Nucleus accumbens (tissue), 56 donors: ENCODE measurements around the gene RPTOR.

ENCODE experiments used
- DNase-seq, 56 donors: peaks; one replicate each; lab custom pipeline; 2025; lab: John Stamatoyannopoulos, UW

Gene RPTOR

DNA sequence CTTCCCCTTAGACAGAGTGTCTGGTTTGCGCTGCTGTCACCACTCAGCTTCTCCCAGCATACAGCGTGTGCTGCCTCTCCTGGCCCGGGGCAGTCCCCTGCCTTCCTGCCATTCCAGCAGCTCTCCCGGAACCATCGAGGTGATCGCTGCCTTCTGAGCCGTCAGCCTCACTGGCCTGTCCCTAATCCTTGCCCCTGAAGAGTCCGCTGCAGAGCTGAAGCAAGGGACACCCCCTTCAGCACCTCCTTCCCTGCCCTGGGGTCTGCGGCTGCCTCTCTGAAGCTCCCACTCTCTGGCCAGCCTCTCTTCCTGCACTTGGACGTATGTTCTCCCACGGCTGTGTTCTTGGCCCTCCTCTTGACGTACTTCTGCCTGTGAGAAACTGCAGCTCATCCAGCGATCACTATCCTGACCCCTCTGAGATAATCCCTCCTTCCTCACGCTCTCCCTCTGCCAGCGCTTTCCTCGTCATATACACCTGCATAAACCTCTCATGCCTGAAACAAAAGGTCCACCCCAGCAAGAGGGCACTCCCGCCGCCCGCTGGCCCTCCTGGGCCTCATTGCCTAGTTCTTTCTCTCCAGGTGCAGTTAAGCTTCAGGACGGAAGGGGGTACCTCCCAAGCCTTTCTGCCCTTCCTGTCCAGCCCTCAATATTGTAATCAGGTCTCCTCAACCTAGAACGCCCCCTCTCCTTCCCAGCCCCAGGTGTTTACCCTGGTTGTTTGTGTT lies 226.4 kb downstream of the RPTOR start:
- DNase-seq: no peak

DNA sequence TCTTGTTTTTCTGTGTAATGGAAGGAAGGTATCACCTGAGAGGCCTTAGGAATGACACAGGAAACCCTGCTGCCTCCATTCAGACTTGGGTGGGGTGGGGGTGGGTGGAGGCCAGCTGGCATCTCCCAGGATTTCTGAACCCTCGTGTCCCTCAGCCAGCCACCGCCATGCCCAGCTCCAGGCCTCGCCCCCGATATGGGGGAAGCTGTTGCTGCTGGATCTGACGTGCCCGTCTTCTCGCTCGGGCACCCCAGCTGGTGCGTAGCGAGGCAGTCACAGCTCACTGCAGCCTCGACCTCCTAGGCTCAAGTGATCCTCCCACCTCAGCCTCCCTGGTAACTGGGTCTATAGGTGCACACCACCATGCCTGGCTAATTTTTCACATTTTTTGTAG lies 227.0 kb downstream of the RPTOR start:
- no peak for DNase-seq

DNA sequence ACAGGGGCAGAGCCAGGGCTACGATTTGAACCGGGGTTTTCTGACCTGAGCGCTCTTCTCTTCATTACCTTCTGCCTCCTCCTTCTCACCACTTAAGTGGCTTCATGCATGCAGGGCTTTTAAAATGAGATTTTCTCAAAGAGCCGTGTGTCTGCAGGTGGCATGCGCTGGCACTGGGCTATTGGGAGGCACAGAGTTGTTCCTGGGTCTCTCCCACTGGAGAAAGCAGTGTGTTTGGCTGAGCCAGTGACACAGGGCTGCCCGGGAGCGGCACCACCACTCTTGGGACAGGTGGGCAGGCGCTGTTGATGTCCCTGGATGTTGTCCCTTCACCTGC lies 228.2 kb downstream of the RPTOR start:
- DNase-seq: no peak

DNA sequence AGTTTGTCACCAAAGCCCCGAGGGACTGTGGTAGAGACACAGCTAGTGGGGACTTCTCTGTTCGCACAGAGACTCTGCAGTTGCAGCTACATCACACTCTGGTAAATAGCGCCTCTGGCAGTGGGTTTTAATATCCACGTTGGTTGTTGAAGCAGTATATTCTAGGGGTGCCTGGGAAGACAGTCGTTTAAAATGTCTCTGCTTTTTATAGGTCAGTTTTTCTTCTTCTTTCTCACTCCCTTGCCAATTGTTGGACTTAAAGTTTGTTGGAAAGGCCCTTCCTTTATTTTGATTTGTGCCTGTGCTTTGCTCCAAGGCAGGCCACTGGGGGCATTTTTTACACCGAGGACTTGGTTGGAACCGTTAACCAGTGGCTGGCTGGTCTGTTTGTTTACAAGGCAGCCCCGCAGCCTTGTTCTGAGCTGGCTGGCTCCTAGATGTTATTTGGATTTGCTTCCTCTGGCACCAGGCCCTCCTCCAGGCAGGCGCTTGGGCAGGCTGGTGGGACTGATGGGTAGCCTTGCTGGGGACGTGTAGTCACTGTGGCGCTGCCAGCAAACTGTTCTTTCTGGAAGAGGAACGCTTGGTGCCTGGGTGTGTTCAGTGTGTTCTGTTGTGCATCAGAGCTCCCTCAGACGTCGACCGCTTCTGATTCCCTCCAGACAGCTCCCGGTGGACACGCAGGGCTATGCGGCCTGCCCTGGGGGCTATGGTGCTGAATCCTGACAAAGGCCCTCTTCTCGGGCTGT lies 228.8 kb downstream of the RPTOR start:
- DNase-seq: peak in 50 of 56 donors; percentile 14 to 85 (median 59)

DNA sequence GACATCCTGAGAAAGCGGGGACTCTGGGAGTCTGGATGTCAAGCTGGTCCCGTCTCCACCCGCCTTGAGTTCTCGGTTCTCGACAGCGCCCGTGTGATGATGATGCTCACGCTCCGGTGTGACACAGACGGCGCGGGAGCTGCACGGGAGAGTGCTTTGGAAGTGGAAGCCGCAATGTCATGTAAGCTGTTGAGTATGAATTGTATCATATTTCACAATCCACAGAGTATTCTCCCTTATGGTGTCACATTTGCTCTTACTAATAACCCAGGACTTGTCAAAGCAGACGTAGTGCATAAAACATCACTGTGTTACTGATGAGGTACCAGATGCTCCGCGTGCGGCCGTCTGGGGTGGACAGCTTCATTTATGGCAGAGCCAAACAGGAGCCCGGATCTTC lies 229.5 kb downstream of the RPTOR start:
- DNase-seq: no peak

DNA sequence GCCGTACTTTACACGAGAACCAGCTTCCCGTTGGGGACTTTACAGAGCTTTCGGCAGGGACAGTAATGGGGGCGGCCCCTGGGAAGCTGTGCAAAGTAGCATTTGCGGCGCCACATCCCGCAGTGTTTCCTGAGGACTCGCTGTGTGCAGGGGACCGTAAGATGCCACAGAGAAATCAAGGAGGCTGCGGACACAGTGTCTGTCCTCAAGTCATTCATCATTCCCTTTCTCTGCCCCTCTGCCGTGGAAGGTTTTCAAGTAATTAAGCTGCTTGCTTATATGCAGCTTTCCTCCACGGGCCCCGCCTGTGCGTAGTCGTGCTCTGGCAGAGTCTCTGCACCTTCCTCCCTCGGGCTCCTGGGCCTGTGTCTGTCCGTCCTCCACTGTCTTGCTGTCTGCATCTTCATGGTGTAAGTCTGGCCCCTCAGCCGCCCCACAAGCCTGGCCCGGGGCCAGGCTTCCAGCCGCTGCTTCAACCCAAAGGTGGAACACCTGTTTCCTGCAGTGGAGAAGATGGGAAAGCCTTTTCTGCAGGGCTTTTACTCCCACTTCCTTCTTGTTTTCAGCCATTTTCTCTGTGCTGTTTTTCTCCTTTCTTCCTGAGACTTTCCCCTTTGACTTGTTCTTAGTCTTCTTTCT lies 230.1 kb downstream of the RPTOR start:
- DNase-seq: no peak

DNA sequence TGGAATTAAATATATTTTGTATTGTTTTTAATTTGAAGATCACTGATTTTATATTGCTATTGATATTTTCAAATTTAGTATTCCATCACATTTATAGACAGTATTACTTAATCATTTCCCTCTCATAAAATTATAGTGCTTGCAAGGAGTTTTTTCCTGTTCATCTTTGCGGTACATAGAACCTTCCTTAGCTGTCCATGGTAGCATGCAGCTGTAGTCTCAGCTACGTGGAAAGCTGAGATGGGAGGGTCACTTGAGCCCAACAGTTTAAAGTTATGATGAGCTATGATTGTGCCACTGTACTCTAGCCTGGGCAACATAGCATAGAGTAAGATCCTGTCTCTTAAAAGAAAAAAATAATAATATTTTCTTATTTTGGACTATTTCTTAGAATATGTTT lies 231.2 kb downstream of the RPTOR start:
- DNase-seq: no peak

DNA sequence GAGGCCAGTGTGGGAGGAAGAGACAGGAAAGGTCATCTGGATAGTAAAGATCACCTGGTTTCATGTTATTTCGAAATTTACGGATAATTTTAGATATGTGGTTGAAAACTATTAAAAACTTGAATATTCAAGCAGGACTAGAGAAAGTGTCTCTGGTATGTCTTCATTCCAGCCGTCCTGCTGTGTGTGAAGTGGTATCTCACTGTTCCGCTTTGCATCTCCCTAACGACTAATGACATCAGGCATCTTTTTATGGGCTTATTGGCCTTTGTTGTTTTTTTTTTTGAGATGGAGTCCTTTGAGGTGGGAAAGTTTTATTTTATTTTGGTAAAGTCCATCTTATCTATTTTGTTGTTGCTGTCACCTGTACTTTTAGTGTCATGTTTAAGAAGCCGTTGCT lies 232.6 kb downstream of the RPTOR start:
- no peak for DNase-seq

DNA sequence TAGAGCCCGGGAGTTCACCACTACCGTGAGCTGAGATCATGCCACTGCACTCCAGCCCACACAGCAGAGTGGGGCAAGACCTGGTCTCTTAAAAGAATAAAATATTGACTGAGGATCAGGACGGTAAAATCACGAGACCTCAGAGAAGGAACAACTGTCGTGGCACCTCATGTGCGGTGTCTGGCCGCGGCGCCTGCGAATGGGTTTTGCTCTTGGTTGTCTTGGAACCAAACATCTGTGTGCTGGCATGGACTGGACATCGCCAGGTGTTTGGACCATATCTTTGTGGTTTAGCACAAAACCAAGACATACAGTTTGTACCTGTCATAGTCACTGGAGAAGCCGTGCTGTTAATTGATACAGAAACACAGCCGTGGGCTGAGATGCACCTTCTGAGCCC lies 234.1 kb downstream of the RPTOR start:
- DNase-seq: no peak

DNA sequence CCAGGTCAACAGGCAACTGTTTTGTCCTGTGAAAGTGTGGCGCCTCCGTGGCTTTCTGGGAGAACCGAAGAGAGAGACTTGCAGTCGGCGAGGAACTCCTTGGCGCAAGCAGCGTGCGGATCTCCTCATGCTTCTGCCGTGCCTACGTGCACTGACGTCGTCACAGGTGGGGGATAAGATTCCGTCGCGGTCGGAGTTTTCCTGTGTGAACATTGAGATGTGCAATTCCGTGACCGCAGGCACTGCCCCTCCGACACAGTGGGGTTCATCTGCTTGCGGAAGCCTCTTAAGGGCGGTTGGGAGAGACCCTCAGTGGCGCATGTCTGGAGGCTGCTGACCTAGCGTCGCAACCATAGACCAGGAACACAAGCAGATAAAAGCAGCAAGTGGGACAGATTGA lies 234.7 kb downstream of the RPTOR start:
- no peak for DNase-seq

DNA sequence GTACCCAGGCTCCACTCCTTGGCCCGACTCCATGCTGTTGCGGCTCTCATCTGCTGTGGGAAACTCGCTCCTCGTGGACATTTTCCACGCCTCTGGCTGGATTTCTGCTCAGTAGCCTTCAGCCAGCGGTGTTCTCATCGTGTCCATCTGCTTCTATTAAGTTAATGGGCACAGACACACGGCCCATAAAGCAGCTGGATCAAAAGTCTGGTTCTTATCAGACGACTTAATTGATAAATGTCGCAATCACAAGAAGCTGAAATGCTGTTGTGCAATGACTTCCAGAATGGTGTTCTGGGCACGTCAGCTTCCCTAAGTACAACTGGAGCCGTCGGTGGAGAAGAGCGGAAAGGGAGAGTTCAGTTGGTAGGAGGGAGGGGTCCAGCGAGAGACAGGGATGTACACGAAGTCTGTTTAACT lies 235.3 kb downstream of the RPTOR start:
- DNase-seq: no peak

DNA sequence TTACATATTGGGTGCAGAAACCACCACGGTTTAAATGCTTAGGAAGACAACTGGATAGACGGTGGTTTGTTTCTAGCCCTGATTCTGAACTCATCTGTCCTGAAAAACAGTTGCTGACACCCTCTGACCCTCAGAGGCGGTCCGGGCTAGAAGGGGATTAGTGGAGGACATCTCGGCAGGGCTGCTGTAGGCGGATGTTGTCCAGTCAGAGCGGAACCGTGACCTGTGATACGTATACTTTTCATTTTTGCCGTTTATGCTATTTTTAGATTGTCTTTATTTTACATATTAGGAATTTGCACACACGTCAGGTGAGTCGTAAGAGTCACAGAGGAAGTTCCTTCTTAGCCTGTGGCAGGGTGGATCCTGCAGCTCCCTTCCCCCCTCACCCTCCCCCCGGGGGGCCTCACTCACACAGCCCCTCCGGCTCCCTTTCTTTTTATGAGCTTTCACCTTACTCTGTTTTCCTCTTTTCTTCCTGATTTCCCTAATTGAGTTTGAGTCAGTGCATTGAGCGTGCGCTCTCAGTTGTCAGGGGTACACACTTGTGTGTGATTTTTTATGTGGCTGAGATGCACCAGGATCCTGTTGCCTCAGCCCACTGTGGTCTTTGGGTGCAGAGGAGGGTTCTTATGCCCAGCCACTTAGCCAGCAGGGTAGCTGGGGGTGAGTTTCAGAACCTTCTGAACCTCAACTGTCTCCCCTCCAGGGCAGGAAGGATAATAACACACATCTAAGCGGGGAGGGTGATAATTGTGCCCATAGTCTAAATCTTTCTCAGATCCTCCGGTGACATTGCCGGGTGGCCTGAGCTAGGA lies 236.0 kb downstream of the RPTOR start:
- DNase-seq: no peak

DNA sequence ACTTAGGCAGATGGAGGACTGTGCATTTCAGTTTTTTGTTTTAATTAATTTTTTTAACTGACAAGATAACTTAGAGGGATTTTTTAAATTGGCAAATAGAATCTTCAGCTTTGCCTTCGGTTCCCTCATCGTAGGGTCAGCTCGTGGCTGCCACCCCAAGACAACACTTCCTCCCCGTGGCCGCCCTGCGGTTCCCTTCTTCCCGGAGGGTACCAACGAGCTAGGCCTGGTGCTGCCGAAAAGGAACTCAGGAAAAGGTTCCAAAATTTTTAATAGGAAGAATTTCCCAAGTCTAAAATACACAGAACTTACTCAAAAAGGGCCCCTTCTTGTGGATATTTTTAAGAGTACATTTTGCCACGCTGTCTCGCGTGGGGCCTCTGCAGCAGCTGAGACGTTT lies 236.6 kb downstream of the RPTOR start:
- DNase-seq: peak in 1 of 56 donors; percentile 12

DNA sequence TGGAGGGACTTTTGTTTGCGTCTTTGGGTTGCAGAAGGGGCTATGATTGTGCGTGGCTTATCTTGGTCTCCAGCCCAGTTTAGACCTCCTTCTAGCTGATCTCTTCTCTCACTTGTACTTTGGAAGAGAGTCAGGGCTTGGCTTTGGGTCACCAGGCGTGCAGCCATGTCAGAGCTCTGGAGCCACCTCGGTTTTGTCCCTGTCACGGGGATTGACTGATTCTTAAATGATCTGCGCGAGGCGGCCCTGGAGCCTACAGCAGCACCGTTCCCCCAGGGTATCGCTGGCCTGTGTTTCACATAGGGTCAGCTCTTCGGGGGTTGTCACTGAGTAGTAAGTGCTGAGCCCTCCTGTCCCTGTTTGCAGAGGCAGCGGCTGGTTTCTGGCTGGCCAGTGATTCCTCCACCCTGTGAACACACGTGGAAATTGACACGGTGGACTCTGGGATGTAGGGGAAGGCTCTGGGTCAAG lies 237.2 kb downstream of the RPTOR start:
- DNase-seq: no peak

DNA sequence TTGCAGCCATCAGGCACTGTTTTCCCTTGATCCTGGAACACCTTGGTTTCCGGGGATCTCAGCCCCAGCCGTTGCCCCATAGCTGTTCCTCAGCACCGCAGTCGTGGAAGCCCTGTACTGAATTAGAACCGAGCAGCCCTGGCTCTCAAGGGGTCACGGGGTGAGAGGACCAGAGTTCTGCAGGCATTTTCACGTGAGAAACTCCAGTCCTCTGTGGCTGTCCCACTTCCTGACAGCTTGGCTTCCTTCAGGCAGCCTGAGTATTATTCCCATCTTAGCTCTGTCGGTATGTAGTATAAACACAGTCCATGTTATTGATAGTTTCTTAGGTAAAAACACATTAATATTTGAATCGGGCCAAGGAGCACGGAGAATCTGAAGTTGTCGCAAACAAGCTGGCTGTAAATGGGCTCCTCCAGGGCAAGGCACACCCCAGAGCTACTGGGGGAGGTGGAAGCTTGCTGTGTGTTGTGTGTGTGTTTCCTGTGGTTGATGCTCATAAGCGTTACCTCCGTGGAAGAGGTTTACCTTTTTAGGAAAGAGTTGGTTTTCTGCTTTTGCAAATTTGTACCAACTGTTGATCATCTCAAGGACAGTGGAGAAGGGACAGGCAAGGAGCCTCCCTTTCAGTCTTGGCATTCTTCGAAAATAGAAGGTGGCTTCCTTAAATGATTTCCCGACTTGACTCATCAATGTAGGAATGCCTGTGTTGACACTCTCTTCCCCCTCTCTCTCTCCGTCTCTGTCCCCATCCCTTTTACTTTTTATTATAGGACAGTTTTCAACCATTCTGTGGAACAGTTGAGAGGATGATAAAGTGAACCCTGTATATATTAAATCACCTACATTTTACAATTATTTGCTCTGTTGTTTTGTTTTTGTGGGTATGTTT lies 238.1 kb downstream of the RPTOR start:
- no peak for DNase-seq

DNA sequence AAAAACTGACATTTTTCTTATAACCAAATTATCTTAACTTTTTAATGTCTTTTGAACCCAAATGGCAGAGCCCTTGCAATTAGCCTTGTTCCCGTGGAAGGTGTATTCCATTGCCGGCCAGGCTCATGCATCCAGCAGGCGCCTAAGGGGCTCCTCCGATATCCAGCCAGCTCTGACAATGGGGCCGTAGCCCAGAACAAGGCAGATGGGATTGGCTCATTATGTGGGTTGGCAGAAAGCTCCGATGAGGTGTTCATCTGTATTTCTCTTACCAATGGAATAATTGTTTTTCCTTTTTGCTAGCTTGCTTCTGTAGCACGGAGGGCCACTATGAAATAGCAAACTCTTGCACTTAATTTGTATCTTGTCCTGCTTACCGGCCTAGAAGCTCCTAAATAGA lies 238.8 kb downstream of the RPTOR start:
- no peak for DNase-seq

DNA sequence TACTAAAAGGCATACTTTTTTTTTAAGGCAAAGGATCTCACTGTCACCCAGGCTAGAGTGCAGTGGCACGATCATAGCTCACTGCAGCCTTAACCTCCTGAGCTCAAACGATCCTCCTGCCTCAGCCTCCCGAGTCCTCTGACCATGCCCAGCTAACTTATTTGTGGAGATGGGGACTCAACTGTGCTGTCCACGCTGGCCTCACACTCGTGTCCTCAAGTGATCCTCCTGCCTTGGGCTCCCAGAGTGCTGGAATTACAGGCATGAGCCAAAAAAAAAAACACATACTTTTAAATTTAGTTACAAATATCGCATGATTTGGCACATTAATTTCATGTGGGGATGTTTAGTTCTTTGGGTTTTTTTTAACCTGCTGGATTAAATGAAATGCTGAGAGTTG lies 239.3 kb downstream of the RPTOR start:
- no peak for DNase-seq

DNA sequence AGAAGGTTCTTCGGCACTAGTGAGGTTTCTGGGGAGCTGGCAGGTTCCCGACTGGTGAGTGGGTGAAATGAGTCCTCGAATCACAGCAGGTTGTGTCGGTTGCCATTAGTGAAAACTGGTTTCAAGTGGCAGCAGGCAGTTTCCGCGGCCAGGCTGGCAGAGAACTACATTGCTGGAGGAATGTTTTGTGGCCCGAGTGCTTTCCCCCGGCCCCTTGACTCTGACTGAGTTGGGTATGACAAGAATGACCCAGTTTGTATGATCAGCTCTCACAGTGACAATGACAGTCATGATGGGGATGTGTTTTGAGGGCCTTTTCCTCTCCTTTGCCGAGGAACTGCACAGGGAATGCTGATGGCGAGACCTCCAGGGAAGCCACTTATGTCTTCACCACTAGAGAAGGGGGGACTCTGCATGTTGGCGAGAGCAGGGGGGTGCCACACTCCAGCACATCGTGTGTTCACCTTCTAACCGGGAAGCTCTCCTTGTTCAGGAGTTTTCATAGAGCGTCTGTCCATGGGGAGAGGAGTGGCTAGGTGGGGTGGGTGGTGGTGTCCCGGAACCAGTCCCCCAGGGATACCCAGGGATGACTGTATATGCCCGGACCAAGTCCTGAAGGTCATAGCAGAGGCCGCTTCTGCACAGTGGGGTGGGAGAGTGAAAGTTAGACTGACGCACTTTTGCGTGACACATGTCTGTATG lies 241.0 kb downstream of the RPTOR start:
- DNase-seq: peak in 17 of 56 donors; percentile 19 to 61 (median 31)

DNA sequence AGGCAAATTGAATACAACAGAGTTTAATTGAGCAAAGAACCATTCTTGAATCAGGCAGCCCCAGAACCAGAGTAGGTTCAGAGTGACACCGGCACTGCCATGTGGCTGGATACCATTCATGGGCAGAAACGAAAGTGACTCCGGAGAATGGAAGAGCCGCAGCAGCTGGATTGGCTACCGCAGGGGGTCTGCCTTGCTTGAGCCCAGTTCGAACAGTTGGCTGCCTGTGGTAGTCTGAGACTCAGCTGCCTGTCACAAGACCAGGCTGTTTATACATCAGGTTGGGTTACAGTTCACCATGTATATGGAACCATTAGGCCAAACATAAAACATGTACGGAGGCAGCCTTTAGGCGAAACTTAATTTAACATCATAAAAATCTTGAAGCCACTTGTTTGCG lies 241.8 kb downstream of the RPTOR start:
- DNase-seq: peak in 3 of 56 donors; percentile 19 to 28 (median 24)
